Body of pancreas (tissue), 4 donors: Measurements from ENCODE around the gene CXorf49B.

ENCODE experiments used
- POLR2A ChIP-seq, 3 donors: fragments of 450-650 bp; IDR thresholded peaks; one replicate each; pipeline ENCODE4 v1.6.1; 2016; ENCODE audit warnings: antibody characterized with exemption in 3 of 3, mild to moderate bottlenecking in 2 of 3
- TF ChIP-seq, protein P1 (sequence below), 7 experiments: fragments of 450-650 bp in 4 of 7; fragments of 200-600 bp in 3 of 7; sonication (generic) in 3 of 7; IDR thresholded peaks; one replicate each; pipeline ENCODE4 v1.5.1; 2016 to 2019; ENCODE audit warnings: antibody characterized with exemption in 7 of 7

DNA sequence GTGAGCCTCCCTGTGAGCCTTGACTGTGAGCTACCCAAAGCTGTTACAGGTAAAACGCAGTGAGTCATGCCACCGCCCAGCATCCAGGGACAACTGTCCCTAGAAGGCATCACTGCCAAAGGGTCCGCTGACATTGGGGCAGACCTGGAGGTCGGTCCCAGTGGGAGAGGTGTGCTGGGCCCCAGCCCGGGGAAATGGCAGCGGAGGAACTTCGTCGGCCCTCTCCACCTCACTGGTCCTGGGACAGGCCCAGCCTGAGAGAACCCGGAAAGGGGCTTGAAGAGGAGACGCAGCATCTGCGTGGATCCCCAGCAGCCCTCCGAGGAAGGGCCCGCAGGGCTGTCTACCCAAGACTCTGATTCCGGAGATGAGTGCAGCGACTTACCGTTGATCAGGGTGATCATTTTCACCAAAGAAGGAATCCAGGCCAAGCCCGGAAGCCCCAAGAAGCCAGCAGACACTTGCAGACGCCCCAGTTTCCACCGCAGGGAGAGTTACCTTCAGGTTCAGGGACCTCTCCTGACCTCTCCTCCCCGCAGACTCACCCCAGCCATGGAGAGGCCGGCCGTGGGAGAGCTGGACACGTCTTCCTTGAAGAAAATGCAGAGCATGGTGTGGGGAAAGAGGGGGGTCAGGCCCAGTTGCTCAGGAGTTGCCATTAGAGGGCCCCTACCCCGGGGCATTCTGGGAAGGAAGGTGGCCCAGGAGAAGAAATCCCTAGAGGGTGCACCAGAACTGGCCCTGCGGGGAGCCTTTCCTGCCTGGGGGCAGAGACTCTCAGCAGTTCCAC lies 51.2 kb downstream of the CXorf49B start:
- TF ChIP-seq, protein P1, sequence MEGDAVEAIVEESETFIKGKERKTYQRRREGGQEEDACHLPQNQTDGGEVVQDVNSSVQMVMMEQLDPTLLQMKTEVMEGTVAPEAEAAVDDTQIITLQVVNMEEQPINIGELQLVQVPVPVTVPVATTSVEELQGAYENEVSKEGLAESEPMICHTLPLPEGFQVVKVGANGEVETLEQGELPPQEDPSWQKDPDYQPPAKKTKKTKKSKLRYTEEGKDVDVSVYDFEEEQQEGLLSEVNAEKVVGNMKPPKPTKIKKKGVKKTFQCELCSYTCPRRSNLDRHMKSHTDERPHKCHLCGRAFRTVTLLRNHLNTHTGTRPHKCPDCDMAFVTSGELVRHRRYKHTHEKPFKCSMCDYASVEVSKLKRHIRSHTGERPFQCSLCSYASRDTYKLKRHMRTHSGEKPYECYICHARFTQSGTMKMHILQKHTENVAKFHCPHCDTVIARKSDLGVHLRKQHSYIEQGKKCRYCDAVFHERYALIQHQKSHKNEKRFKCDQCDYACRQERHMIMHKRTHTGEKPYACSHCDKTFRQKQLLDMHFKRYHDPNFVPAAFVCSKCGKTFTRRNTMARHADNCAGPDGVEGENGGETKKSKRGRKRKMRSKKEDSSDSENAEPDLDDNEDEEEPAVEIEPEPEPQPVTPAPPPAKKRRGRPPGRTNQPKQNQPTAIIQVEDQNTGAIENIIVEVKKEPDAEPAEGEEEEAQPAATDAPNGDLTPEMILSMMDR (IDR thresholded peaks at IDR 0.05) = no peak
- TF ChIP-seq POLR2A (IDR thresholded peaks at IDR 0.05) = no peak
